CD14-positive monocyte (primary cell): ENCODE results near the gene RPS6KA6. TPM values are rescaled to one million over a fixed set of nuclear protein-coding genes. Genes with fewer than 3 reads are reported as not detected.

Experiments used
- DNase-seq, 3 donors: peaks; one replicate each; pipeline ENCODE4 v3.0.0-alpha.2; 2011 to 2022
- H2AFZ ChIP-seq: 2 replicates; pipeline ENCODE4 v1.6.0; 2012; ENCODE audit warnings: mild to moderate bottlenecking, low read depth, low read length, inconsistent platforms; ENCODE audit not compliant: insufficient read depth, poor library complexity, severe bottlenecking
- H3K27ac ChIP-seq, 2 donors: 1 replicate in 1 of 2; 2 replicates in 1 of 2; pipeline ENCODE4 v1.5.1; 2012 to 2013; ENCODE audit warnings: low read length in 2 of 2, control low read depth in 1 of 2, inconsistent platforms in 1 of 2, low read depth in 1 of 2, mild to moderate bottlenecking in 1 of 2
- H3K27me3 ChIP-seq, 2 donors: one replicate each; pipeline versions ENCODE4 v1.6.0 to v1.6.1; 2011 to 2013; ENCODE audit warnings: low read length in 2 of 2; ENCODE audit not compliant: control insufficient read depth in 2 of 2, insufficient read depth in 2 of 2
- H3K36me3 ChIP-seq, 2 donors: replicated peaks in 1 of 2; 1 replicate in 1 of 2; 2 replicates in 1 of 2; pipeline versions ENCODE4 v1.5.1 to v1.6.1; 2012 to 2013; ENCODE audit warnings: low read length in 2 of 2, control low read depth in 1 of 2, inconsistent platforms in 1 of 2, mild to moderate bottlenecking in 1 of 2; ENCODE audit not compliant: insufficient read depth in 2 of 2, control insufficient read depth in 1 of 2
- H3K4me1 ChIP-seq, 2 donors: 1 replicate in 1 of 2; 2 replicates in 1 of 2; pipeline versions ENCODE4 v1.5.1 to v1.6.1; 2012 to 2013; ENCODE audit warnings: low read length in 2 of 2, control low read depth in 1 of 2, inconsistent platforms in 1 of 2, mild to moderate bottlenecking in 1 of 2, moderate library complexity in 1 of 2; ENCODE audit not compliant: insufficient read depth in 2 of 2, control insufficient read depth in 1 of 2
- H3K4me2 ChIP-seq: replicated peaks from 2 replicates; pipeline ENCODE3; 2012; ENCODE audit warnings: low read length, moderate library complexity, mild to moderate bottlenecking; ENCODE audit not compliant: poor library complexity, severe bottlenecking; ENCODE audit errors: extremely low read depth
- H3K4me3 ChIP-seq, 3 experiments: fragments of 200-600 bp in 1 of 3; sonication (generic) in 1 of 3; replicated peaks in 1 of 3; 1 replicate in 2 of 3; 2 replicates in 1 of 3; pipeline ENCODE4 v1.5.1; 2011 to 2013; ENCODE audit warnings: low read length in 3 of 3, mild to moderate bottlenecking in 3 of 3, control low read depth in 2 of 3, low read depth in 2 of 3, inconsistent platforms in 1 of 3, moderate library complexity in 1 of 3
- H3K79me2 ChIP-seq: 2 replicates; pipeline ENCODE4 v1.6.0; 2012; ENCODE audit warnings: mild to moderate bottlenecking, control low read depth, inconsistent platforms, low read length, moderate library complexity; ENCODE audit not compliant: insufficient read depth
- H3K9ac ChIP-seq: 2 replicates; pipeline ENCODE4 v1.6.0; 2017; ENCODE audit warnings: low read length, mild to moderate bottlenecking; ENCODE audit not compliant: insufficient read depth, poor library complexity, severe bottlenecking
- H3K9me3 ChIP-seq, 2 donors: replicated peaks in 1 of 2; 1 replicate in 1 of 2; 2 replicates in 1 of 2; pipeline versions ENCODE4 v1.5.1 to v1.6.1; 2012 to 2013; ENCODE audit warnings: low read length in 2 of 2, control low read depth in 1 of 2; ENCODE audit not compliant: control insufficient read depth in 1 of 2, insufficient read depth in 1 of 2
- H4K20me1 ChIP-seq: 2 replicates; pipeline ENCODE4 v1.6.0; 2012; ENCODE audit warnings: mild to moderate bottlenecking, low read length, control low read depth, moderate library complexity; ENCODE audit not compliant: insufficient read depth
- H3K27ac Mint-ChIP-seq, 7 donors: one replicate each; pipeline ENCODE4 v1.8.0; 2020; ENCODE audit warnings: mild to moderate bottlenecking in 7 of 7, mixed read lengths in 7 of 7, moderate library complexity in 6 of 7, inconsistent platforms in 2 of 7
- H3K27me3 Mint-ChIP-seq, 3 donors: one replicate each; pipeline ENCODE4 v1.8.0; 2021 to 2022; ENCODE audit warnings: low read depth in 3 of 3, mild to moderate bottlenecking in 3 of 3, mixed read lengths in 3 of 3, moderate library complexity in 3 of 3, inconsistent platforms in 1 of 3
- H3K36me3 Mint-ChIP-seq, 2 donors: one replicate each; pipeline ENCODE4 v1.8.0; 2020; ENCODE audit warnings: mixed read lengths in 2 of 2, inconsistent platforms in 1 of 2, mild to moderate bottlenecking in 1 of 2
- H3K4me1 Mint-ChIP-seq: one replicate; pipeline ENCODE4 v1.8.0; 2020; ENCODE audit warnings: mild to moderate bottlenecking, mixed read lengths
- H3K4me3 Mint-ChIP-seq, 2 donors: one replicate each; pipeline ENCODE4 v1.8.0; 2020; ENCODE audit warnings: mild to moderate bottlenecking in 2 of 2, mixed read lengths in 2 of 2, moderate library complexity in 1 of 2
- H3K9me3 Mint-ChIP-seq, 7 donors: one replicate each; pipeline ENCODE4 v1.8.0; 2020 to 2022; ENCODE audit warnings: mixed read lengths in 7 of 7, mild to moderate bottlenecking in 6 of 7, moderate library complexity in 6 of 7, inconsistent platforms in 2 of 7
- CTCF ChIP-seq: fragments of 200-600 bp; IDR thresholded peaks from one replicate; pipeline ENCODE4 v1.8.0; 2022; ENCODE audit warnings: antibody characterized with exemption, mild to moderate bottlenecking
- WGBS: methylation state at CpG from one replicate; pipeline ENCODE4 v1.1.5; 2013; ENCODE audit warnings: missing lambda C conversion rate; ENCODE audit not compliant: insufficient coverage; 5-methylcytosine and 5-hydroxymethylcytosine counted together
- intact Hi-C, 2 donors: fragments of 100-400 bp; cut with micrococcal nuclease; formaldehyde crosslinking; loops; one replicate each; pipeline versions ENCODE4 v1.15.0 to v1.15.1; 2023
- polyA plus RNA-seq, 3 donors: library from polyadenylated mRNA; depleted of rRNA in 1 of 3; unstranded in 2 of 3; stranded (reverse) in 1 of 3; fragments of 300-500 nt in 2 of 3; fragments of >200 nt in 1 of 3; fragmentation: Illumina TruSeq in 2 of 3; gene quantifications; 1 replicate in 2 of 3; 2 replicates in 1 of 3; pipeline ENCODE4 v1.2.3, GENCODE V29; 2012 to 2021

RPS6KA6 gene
- polyA plus RNA-seq, 3 donors: not detected

- no peaks in the 10 kb centered on the region for H3K36me3 ChIP-seq
- H3K27me3 Mint-ChIP-seq: peaks cover 0 to 2% (median 2%) of the 10 kb centered on the region in 3 donors
- H3K27me3 ChIP-seq: no peaks in the 10 kb centered on the region
- no CpG with 5 or more reads among the region's 4 CpGs for WGBS
- no peak overlapping the region for H3K4me3 Mint-ChIP-seq
- no peaks in the 10 kb centered on the region for H4K20me1 ChIP-seq
- H3K27ac ChIP-seq: no peak overlapping the region
- H3K27ac Mint-ChIP-seq: no peak overlapping the region
- no peaks in the 10 kb centered on the region for H3K4me1 Mint-ChIP-seq
- no peak for DNase-seq
- TF ChIP-seq CTCF: no peak
- H3K36me3 Mint-ChIP-seq: no peaks in the 10 kb centered on the region
- no peak overlapping the region for H3K4me3 ChIP-seq
- no peak overlapping the region for H3K9ac ChIP-seq
- no peak overlapping the region for H3K4me2 ChIP-seq
- no peak overlapping the region for H2AFZ ChIP-seq
- intact Hi-C loops: no loop called here
- H3K79me2 ChIP-seq: no peaks in the 10 kb centered on the region
- H3K9me3 ChIP-seq: peaks cover 0 to 10% of the 10 kb centered on the region in 2 donors
- no peaks in the 10 kb centered on the region for H3K4me1 ChIP-seq
- H3K9me3 Mint-ChIP-seq: peaks cover 0 to 3% (median under 1%) of the 10 kb centered on the region in 7 donors
These were observed 69.7 kb downstream of the RPS6KA6 start for GRCh38 chrX:84118315-84118714.

- H3K4me3 ChIP-seq: no peak overlapping the region
- peaks cover 0 to 12% of the 10 kb centered on the region in 2 donors for H3K9me3 ChIP-seq
These were observed 79.4 kb downstream of the RPS6KA6 start for GRCh38 chrX:84108584-84108983.

More at GRCh38 chrX:84108584-84108983, 79.4 kb downstream of the RPS6KA6 start:
- no peaks in the 10 kb centered on the region for H3K36me3 ChIP-seq
- WGBS: 100% methylated on average over 2 of the region's 5 CpGs
- TF ChIP-seq CTCF: no peak
- no peak overlapping the region for H3K9ac ChIP-seq
- H3K4me1 Mint-ChIP-seq: no peaks in the 10 kb centered on the region
- no peaks in the 10 kb centered on the region for H3K27me3 ChIP-seq
- no peak overlapping the region for H2AFZ ChIP-seq
- H4K20me1 ChIP-seq: no peaks in the 10 kb centered on the region
- no peak overlapping the region for H3K27ac Mint-ChIP-seq
- no peaks in the 10 kb centered on the region for H3K36me3 Mint-ChIP-seq
- H3K4me2 ChIP-seq: no peak overlapping the region
- no peaks in the 10 kb centered on the region for H3K27me3 Mint-ChIP-seq
- H3K79me2 ChIP-seq: no peaks in the 10 kb centered on the region
- no peak for DNase-seq
- intact Hi-C loops: no loop called here
- H3K27ac ChIP-seq: no peak overlapping the region
- H3K4me1 ChIP-seq: no peaks in the 10 kb centered on the region
- H3K9me3 Mint-ChIP-seq: peaks cover 0 to 14% (median 4%) of the 10 kb centered on the region in 7 donors
- H3K4me3 Mint-ChIP-seq: no peak overlapping the region
